Suppressor macrophage treated with lipopolysaccharide for 4 hours (primary cell): ENCODE results near the gene CARMIL3.

Source experiments
- DNase-seq: peaks from one replicate; pipeline ENCODE4 v3.0.0-alpha.2; 2020

CARMIL3 gene

GRCh38 chr14:24077086-24077485, 25.3 kb downstream of the CARMIL3 start:
- DNase-seq, result no peak

GRCh38 chr14:24078146-24078545, 26.3 kb downstream of the CARMIL3 start:
- no peak for DNase-seq

- DNase-seq, result no peak
These were observed 27.8 kb downstream of the CARMIL3 start for GRCh38 chr14:24079491-24080141.

DNA sequence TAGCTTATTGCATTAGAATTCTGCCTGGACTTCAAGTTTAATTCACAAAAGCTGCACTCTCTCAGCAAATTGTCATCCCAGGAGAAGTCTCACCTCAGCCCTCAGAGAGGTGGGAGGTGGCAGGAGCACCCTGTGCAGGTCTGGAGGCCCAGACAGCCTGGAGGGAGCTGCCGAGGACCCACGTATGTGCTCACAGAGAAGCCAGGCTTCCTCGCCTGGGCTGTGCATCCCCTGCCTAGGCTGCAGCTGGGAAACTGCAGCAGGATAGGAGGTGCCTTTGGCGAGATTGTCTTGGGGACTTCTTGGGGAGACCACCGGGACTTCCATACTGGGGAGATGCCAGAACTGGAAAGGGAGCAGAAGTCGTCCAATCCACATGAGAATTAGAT, 28.3 kb downstream of the CARMIL3 start:
- no peak for DNase-seq

DNA sequence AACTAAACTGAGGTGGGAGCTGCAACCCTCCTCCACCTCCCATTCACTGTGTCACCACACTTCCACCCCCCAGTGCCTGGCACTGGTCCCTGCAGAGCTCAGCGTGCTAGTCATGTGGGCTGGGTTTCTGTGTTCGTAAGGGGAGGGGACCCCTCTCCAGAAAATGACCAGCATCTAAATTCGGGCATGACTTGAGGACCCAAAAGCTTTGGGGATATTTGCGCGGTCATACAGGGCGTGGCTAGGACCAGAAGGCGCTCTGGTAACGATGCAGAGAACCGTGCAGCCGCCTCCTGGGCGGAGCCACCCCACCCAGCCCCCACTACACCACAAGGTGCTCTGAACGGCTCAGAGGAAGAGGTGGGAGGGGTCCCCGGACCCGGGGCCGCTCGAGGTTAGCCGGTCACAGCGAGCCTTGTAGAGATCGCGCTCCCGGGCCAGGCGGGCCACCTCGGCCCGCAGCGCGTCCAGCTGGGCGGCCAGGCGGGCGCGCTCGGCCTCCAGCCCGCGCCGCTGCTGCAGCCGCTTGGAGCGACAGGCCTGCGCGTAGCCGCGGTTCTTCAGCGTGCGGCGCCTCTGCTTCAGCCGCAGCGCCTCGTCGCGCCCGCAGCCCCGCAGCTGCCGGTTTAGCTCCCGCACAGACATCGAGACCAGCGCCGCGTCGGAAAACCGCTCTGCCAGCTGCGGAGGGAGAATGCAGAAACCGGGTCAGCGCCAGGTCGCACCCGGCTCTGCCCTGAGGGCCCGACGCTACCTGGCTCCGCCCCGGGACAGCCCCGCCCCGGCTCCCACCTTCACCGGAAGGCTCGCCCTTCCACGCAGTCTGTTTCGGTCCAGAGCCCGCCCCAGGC, 29.3 kb downstream of the CARMIL3 start:
- peak; percentile 34 for DNase-seq

DNA sequence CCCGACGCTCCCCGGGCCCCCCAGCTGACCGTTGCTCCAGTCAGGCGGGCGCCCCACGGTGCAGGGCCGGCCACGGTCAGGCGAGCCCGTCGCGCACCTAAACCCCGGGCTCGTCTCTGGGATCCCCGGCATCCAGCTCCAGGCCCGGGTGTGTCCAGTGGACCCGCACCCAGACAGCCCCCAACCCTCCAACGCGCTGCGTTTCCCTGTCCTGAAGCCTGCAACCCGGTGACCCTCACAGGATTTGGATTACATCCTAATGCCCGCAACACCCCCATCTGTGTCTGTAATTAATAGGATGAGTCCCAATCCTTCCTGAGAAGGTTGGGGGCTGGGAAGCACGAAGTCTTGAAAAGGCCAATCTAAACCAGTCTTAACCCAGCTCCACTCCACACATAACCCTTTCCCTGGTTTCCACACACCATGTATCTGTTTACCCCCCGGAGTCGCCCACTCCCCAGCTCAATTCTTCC, 30.0 kb downstream of the CARMIL3 start:
- DNase-seq, result no peak

- no peak for DNase-seq
These were observed 30.7 kb downstream of the CARMIL3 start for GRCh38 chr14:24082411-24083080.

DNA sequence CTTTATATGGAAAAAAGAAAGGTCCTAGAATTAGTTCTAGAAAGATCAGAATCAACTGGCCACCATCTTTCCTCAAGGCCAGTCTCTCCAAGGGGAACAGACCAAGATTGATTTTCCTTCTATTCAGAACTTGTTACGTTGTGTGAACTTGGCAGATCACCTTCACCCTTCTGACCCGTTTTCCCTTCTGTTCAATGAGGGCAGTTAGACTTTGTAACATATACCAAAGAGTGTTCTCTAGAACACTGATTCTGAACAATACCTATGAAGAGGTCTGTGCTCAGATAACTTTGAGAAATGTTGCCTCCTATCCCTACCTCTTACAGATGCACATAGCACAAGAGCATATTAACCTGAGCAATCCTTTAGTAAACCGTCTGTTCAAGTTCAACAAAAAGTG, 31.7 kb downstream of the CARMIL3 start:
- no peak for DNase-seq

GRCh38 chr14:24084440-24084839, 32.6 kb downstream of the CARMIL3 start:
- DNase-seq, result no peak

GRCh38 chr14:24085215-24085614, 33.4 kb downstream of the CARMIL3 start:
- DNase-seq, result no peak

DNA sequence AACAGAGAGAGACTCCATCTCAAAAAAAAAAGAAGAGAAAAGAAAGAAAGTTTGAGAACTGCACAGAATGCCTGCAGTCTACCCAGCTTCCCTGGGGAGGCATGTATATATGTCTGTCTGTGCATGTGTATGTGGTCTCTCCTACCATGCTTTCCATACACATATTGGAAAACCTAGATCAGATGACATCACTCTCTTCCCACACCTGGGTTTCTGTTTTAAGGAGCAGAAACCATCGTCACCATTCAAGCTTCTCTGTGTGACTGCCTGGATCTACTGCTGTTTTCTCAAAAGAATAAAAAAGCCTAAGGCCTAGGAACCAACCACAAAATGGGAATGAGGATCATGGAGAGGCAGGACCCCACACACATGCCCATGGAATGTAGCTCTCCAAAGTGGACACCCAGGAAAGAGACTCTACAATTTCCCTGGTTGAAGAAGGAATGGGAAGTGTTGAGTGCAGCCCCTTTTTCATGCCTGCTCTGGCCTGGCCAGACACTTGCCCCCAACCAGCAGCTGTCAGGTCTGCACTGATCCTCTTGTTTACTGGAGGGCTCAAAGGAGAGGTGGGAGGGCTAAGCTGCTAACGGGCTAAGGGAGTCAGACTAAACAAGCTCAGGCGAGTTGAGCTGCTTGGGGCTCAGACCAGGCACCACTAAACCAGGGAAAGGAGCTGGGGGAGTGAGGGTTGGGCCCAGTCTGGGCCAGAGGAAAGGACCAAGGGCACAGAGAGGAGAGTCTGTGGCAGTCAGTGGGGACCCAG, 34.6 kb downstream of the CARMIL3 start:
- no peak for DNase-seq

- DNase-seq, result no peak
These were observed 35.2 kb downstream of the CARMIL3 start for GRCh38 chr14:24087004-24087403.

- no peak for DNase-seq
These were observed 36.3 kb downstream of the CARMIL3 start for GRCh38 chr14:24088095-24088494.

GRCh38 chr14:24089890-24090289, 38.1 kb downstream of the CARMIL3 start:
- DNase-seq, result no peak

GRCh38 chr14:24092110-24092504, 40.3 kb downstream of the CARMIL3 start:
- DNase-seq, result no peak

GRCh38 chr14:24092505-24093206, 40.8 kb downstream of the CARMIL3 start:
- DNase-seq, result peak; percentile 58

DNA sequence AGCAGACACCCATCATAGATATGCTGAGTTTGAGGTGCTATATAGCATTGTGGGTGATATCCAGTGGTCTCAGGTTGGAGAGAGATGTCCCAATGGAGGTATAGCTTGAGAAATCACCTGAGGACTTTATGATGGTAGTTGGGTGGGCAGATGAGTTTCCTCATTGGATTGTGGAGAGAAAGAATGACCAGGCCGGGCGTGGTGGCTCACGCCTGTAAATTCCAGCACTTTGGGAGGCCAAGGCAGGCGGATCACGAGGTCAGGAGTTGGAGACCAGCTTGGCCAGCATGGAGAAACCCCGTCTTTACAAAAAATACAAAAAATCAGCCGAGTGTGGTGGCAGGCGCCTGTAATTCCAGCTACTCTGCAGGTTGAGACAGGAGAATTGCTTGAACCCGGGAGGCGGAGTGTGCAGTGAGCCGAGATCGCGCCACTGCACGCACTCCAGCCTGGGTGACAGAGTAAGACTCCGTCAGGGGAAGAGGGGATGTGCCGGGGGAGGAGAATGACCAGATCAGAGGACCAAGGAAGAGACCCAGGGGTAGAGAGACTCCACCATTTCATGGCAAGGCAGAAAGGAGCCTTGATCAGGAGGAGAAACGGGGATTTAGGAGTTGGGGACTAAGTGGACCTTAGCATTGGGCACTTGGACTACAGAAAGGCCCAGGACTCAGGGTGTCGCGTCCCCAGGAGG, 41.5 kb downstream of the CARMIL3 start:
- no peak for DNase-seq

- DNase-seq, result peak; percentile 93
These were observed 42.4 kb downstream of the CARMIL3 start, which contains the start of gene PCK2 for GRCh38 chr14:24093901-24094840. PCK2 (plus strand) TSS chr14:24094311; CDS start chr14:24094406, 95 bp downstream.

- no peak for DNase-seq
These were observed 43.0 kb downstream of the CARMIL3 start for GRCh38 chr14:24094841-24095270.
